ENCODE data around the gene DPRX.

- TF ChIP-seq, protein P1, sequence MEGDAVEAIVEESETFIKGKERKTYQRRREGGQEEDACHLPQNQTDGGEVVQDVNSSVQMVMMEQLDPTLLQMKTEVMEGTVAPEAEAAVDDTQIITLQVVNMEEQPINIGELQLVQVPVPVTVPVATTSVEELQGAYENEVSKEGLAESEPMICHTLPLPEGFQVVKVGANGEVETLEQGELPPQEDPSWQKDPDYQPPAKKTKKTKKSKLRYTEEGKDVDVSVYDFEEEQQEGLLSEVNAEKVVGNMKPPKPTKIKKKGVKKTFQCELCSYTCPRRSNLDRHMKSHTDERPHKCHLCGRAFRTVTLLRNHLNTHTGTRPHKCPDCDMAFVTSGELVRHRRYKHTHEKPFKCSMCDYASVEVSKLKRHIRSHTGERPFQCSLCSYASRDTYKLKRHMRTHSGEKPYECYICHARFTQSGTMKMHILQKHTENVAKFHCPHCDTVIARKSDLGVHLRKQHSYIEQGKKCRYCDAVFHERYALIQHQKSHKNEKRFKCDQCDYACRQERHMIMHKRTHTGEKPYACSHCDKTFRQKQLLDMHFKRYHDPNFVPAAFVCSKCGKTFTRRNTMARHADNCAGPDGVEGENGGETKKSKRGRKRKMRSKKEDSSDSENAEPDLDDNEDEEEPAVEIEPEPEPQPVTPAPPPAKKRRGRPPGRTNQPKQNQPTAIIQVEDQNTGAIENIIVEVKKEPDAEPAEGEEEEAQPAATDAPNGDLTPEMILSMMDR (IDR thresholded peaks at IDR 0.05; ENCODE audit: low read depth, low read length) = no peak
- TF ChIP-seq EZH2phosphoT487 (IDR thresholded peaks at IDR 0.05; ENCODE audit: low read depth) = no peak
These were observed 12.4 kb downstream of the DPRX start for GRCh38 chr19:53644061-53644816.
